Neural progenitor cell (in vitro differentiated cells): Measurements from ENCODE around the gene PARP11. TPM values are rescaled to one million over a fixed set of nuclear protein-coding genes. Genes with fewer than 3 reads are reported as not detected.
A peak's percentile ranks its signal among the peaks of the same experiment; 100 is the strongest.

Experiments used
- DNase-seq: peaks from one replicate; pipeline ENCODE4 v3.0.0-alpha.2; 2016; ENCODE audit warnings: low spot score
- H2AFZ ChIP-seq: fragments of 200-600 bp; sonication (generic); replicated peaks from 2 replicates; pipeline ENCODE4 v1.6.1; 2016; ENCODE audit warnings: antibody characterized with exemption
- H3F3A ChIP-seq: fragments of 200-600 bp; sonication (generic); 2 replicates; pipeline ENCODE4 v1.6.1; 2016; ENCODE audit warnings: antibody characterized with exemption, low read depth
- H3K27ac ChIP-seq: fragments of 200-600 bp; sonication (generic); 2 replicates; pipeline ENCODE4 v1.5.1; 2016; ENCODE audit warnings: mild to moderate bottlenecking
- H3K27me3 ChIP-seq: fragments of 200-600 bp; sonication (generic); 2 replicates; pipeline ENCODE4 v1.6.1; 2016; ENCODE audit warnings: mild to moderate bottlenecking, moderate library complexity
- H3K36me3 ChIP-seq: fragments of 200-600 bp; sonication (generic); 2 replicates; pipeline ENCODE4 v1.5.1; 2016
- H3K4me1 ChIP-seq: fragments of 200-600 bp; sonication (generic); 2 replicates; pipeline ENCODE4 v1.6.1; 2016; ENCODE audit warnings: mixed run types
- H3K4me2 ChIP-seq: fragments of 200-600 bp; sonication (generic); 2 replicates; pipeline ENCODE4 v1.6.1; 2016
- H3K4me3 ChIP-seq: fragments of 200-600 bp; sonication (generic); 2 replicates; pipeline ENCODE4 v1.5.1; 2016
- H3K79me2 ChIP-seq: fragments of 200-600 bp; sonication (generic); 2 replicates; pipeline ENCODE4 v1.6.1; 2016; ENCODE audit warnings: low read depth
- H3K9ac ChIP-seq: fragments of 200-600 bp; sonication (generic); 2 replicates; pipeline ENCODE4 v1.6.1; 2016
- H3K9me3 ChIP-seq: fragments of 200-600 bp; sonication (generic); 2 replicates; pipeline ENCODE4 v1.5.1; 2016; ENCODE audit warnings: low read depth
- H4K20me1 ChIP-seq: fragments of 200-600 bp; sonication (generic); 2 replicates; pipeline ENCODE4 v1.6.1; 2016; ENCODE audit warnings: low read depth
- H3K27ac Mint-ChIP-seq: 3 replicates; pipeline ENCODE4 v1.8.0; 2021; ENCODE audit warnings: mixed read lengths
- H3K27me3 Mint-ChIP-seq: 2 replicates; pipeline ENCODE4 v1.8.0; 2022; ENCODE audit warnings: low read depth, mild to moderate bottlenecking, inconsistent platforms, moderate library complexity, mixed read lengths; ENCODE audit not compliant: insufficient read depth
- H3K36me3 Mint-ChIP-seq: 3 replicates; pipeline ENCODE4 v1.8.0; 2021; ENCODE audit warnings: mixed read lengths
- H3K4me1 Mint-ChIP-seq: 3 replicates; pipeline ENCODE4 v1.8.0; 2021; ENCODE audit warnings: mixed read lengths
- H3K4me3 Mint-ChIP-seq: 3 replicates; pipeline ENCODE4 v1.8.0; 2021; ENCODE audit warnings: mild to moderate bottlenecking, moderate library complexity, mixed read lengths
- H3K9me3 Mint-ChIP-seq: 3 replicates; pipeline ENCODE4 v1.8.0; 2020; ENCODE audit warnings: mixed read lengths
- CTCF ChIP-seq: fragments of 200-600 bp; sonication (generic); IDR thresholded peaks from 2 replicates; pipeline ENCODE4 v1.5.1; 2017; ENCODE audit warnings: antibody characterized with exemption, mild to moderate bottlenecking
- EZH2 ChIP-seq: fragments of 200-600 bp; sonication (generic); IDR thresholded peaks from 2 replicates; pipeline ENCODE4 v1.6.1; 2017; ENCODE audit warnings: antibody characterized with exemption, mild to moderate bottlenecking, moderate library complexity
- EZH2phosphoT487 ChIP-seq: fragments of 200-600 bp; sonication (generic); IDR thresholded peaks from 2 replicates; pipeline ENCODE4 v1.6.1; 2017; ENCODE audit warnings: antibody characterized with exemption
- total RNA-seq: library from RNA; depleted of rRNA; stranded (reverse); fragments of >200 nt; gene quantifications from 2 replicates; pipeline ENCODE4 v1.2.3, GENCODE V29; 2015; ENCODE audit warnings: low replicate concordance

Gene PARP11
- total RNA-seq, 1 donor from 2014 or later = 12.2 TPM

- peaks cover 10% of the 10 kb centered on the region for H3K4me1 ChIP-seq
- DNase-seq = no peak
- H3K4me2 ChIP-seq = no peak overlapping the region
Observed at GRCh38 chr12:3789838-3790237, 83.4 kb downstream of the PARP11 start.

GRCh38 chr12:3777206-3777809 is 95.9 kb downstream of the PARP11 start:
- H3K4me2 ChIP-seq = no peak overlapping the region

More at GRCh38 chr12:3789838-3790237, 83.4 kb downstream of the PARP11 start:
- Mint-ChIP-seq H3K36me3 (no peaks in the 10 kb centered on the region), H3K27me3 (no peaks in the 10 kb centered on the region), H3K4me3 (no peak overlapping the region), H3K27ac (no peak overlapping the region), H3K9me3 (peaks cover 8% of the 10 kb centered on the region), H3K4me1 (peaks cover 12% of the 10 kb centered on the region)
- H4K20me1 ChIP-seq = no peaks in the 10 kb centered on the region
- TF ChIP-seq CTCF (no peak), EZH2phosphoT487 (no peak), EZH2 (no peak)
- no peak overlapping the region for H2AFZ ChIP-seq
- H3K9me3 ChIP-seq = no peaks in the 10 kb centered on the region
- no peaks in the 10 kb centered on the region for H3K27me3 ChIP-seq
- H3F3A ChIP-seq = peaks cover 8% of the 10 kb centered on the region
- H3K9ac ChIP-seq = no peak overlapping the region
- H3K4me3 ChIP-seq = no peak overlapping the region
- no peaks in the 10 kb centered on the region for H3K36me3 ChIP-seq
- no peak overlapping the region for H3K27ac ChIP-seq
- no peaks in the 10 kb centered on the region for H3K79me2 ChIP-seq

GRCh38 chr12:3775385-3776035 is 97.7 kb downstream of the PARP11 start:
- Histone ChIP-seq H3K27me3 (no peaks in the 10 kb centered on the region), H3K27ac (no peak overlapping the region), H3K9me3 (no peaks in the 10 kb centered on the region), H3K4me3 (no peak overlapping the region), H3K36me3 (no peaks in the 10 kb centered on the region), H3K4me2 (no peak overlapping the region), H3F3A (no peaks in the 10 kb centered on the region), H3K9ac (no peak overlapping the region), H2AFZ (no peak overlapping the region), H4K20me1 (no peaks in the 10 kb centered on the region), H3K4me1 (no peaks in the 10 kb centered on the region), H3K79me2 (no peaks in the 10 kb centered on the region)
- H3K4me3 Mint-ChIP-seq = no peak overlapping the region
- H3K27me3 Mint-ChIP-seq = no peaks in the 10 kb centered on the region
- TF ChIP-seq EZH2phosphoT487 = no peak
- TF ChIP-seq EZH2 = no peak
- TF ChIP-seq CTCF = no peak
- no peaks in the 10 kb centered on the region for H3K9me3 Mint-ChIP-seq
- H3K27ac Mint-ChIP-seq = no peak overlapping the region
- DNase-seq = no peak
- H3K4me1 Mint-ChIP-seq = no peaks in the 10 kb centered on the region
- no peaks in the 10 kb centered on the region for H3K36me3 Mint-ChIP-seq

More at GRCh38 chr12:3777206-3777809, 95.9 kb downstream of the PARP11 start:
- Histone ChIP-seq H3K36me3 (no peaks in the 10 kb centered on the region), H3F3A (no peaks in the 10 kb centered on the region), H3K9ac (no peak overlapping the region), H4K20me1 (no peaks in the 10 kb centered on the region), H3K79me2 (no peaks in the 10 kb centered on the region), H3K4me1 (no peaks in the 10 kb centered on the region), H3K4me3 (no peak overlapping the region), H3K9me3 (no peaks in the 10 kb centered on the region), H3K27ac (no peak overlapping the region), H3K27me3 (no peaks in the 10 kb centered on the region), H2AFZ (no peak overlapping the region)
- H3K4me3 Mint-ChIP-seq = no peak overlapping the region
- no peaks in the 10 kb centered on the region for H3K9me3 Mint-ChIP-seq
- no peaks in the 10 kb centered on the region for H3K36me3 Mint-ChIP-seq
- DNase-seq = peak; percentile 66
- TF ChIP-seq EZH2phosphoT487 (no peak), EZH2 (no peak), CTCF (peak; percentile 82)
- no peaks in the 10 kb centered on the region for H3K27me3 Mint-ChIP-seq
- no peak overlapping the region for H3K27ac Mint-ChIP-seq
- H3K4me1 Mint-ChIP-seq = no peaks in the 10 kb centered on the region
